ENCODE results near the gene CD74. TPM values are rescaled to one million over a fixed set of nuclear protein-coding genes. Genes with fewer than 3 reads are reported as not detected.

The CD74 gene
- total and polyA plus RNA-seq, 10 of the 15 experiments (the other 5 are each of a cell fraction or from before 2014, with no cell fraction given), result 1,387 to 11,063 (median 3,922) TPM

DNA sequence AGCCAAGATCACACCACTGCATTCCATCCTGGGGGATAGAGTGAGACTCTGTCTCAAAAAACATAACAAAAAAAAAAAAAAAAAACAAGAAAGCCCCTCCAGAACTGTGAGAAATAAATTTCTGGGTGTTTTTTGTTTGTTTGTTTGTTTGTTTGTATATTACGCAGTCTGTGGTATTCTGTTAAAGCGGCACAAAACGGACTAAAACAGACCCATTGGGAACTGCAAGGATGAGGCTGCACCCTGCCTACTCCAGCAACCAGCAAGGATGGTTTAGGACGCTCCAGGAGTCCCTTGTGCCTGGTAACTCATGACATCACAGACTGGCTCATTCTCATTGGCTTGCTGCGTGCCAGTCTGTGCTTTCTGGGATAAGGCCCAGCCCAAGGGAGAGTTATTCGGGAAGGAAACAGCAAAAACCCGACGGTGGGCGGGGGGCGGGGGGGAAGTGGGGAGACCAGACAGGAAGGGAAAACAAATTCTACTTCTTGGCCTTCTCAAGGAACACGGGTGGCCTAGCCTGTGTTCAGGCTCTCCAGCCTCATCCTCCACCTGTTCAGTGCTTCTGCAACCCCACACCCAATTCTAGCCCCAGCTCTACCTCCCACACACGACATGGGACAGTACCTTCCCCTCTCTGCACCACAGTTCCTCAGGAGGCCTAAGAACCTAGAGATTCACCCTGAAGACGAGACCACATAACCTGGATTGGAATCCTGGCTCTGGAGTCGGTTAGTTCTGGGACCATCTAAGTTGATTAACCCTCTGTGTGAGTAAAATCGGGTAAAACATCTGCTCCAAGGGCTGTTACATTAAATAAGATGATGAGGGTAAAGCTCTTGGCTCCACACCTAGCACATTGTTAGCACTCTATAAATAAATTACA lies 2.8 kb downstream of the CD74 start (continued):
- TF ChIP-seq, protein P1, sequence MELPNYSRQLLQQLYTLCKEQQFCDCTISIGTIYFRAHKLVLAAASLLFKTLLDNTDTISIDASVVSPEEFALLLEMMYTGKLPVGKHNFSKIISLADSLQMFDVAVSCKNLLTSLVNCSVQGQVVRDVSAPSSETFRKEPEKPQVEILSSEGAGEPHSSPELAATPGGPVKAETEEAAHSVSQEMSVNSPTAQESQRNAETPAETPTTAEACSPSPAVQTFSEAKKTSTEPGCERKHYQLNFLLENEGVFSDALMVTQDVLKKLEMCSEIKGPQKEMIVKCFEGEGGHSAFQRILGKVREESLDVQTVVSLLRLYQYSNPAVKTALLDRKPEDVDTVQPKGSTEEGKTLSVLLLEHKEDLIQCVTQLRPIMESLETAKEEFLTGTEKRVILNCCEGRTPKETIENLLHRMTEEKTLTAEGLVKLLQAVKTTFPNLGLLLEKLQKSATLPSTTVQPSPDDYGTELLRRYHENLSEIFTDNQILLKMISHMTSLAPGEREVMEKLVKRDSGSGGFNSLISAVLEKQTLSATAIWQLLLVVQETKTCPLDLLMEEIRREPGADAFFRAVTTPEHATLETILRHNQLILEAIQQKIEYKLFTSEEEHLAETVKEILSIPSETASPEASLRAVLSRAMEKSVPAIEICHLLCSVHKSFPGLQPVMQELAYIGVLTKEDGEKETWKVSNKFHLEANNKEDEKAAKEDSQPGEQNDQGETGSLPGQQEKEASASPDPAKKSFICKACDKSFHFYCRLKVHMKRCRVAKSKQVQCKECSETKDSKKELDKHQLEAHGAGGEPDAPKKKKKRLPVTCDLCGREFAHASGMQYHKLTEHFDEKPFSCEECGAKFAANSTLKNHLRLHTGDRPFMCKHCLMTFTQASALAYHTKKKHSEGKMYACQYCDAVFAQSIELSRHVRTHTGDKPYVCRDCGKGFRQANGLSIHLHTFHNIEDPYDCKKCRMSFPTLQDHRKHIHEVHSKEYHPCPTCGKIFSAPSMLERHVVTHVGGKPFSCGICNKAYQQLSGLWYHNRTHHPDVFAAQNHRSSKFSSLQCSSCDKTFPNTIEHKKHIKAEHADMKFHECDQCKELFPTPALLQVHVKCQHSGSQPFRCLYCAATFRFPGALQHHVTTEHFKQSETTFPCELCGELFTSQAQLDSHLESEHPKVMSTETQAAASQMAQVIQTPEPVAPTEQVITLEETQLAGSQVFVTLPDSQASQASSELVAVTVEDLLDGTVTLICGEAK (IDR thresholded peaks at IDR 0.05; ENCODE audit: borderline replicate concordance), result no peak
- TF ChIP-seq NR2C2 (IDR thresholded peaks at IDR 0.05; ENCODE audit: borderline replicate concordance, control insufficient read depth, insufficient read length, low read depth), result no peak
- TF ChIP-seq, protein P2, sequence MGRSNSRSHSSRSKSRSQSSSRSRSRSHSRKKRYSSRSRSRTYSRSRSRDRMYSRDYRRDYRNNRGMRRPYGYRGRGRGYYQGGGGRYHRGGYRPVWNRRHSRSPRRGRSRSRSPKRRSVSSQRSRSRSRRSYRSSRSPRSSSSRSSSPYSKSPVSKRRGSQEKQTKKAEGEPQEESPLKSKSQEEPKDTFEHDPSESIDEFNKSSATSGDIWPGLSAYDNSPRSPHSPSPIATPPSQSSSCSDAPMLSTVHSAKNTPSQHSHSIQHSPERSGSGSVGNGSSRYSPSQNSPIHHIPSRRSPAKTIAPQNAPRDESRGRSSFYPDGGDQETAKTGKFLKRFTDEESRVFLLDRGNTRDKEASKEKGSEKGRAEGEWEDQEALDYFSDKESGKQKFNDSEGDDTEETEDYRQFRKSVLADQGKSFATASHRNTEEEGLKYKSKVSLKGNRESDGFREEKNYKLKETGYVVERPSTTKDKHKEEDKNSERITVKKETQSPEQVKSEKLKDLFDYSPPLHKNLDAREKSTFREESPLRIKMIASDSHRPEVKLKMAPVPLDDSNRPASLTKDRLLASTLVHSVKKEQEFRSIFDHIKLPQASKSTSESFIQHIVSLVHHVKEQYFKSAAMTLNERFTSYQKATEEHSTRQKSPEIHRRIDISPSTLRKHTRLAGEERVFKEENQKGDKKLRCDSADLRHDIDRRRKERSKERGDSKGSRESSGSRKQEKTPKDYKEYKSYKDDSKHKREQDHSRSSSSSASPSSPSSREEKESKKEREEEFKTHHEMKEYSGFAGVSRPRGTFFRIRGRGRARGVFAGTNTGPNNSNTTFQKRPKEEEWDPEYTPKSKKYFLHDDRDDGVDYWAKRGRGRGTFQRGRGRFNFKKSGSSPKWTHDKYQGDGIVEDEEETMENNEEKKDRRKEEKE (IDR thresholded peaks at IDR 0.05), result peak; percentile 76
- peak; percentile 90; the same call in 1 of the 2 replicates for TF ChIP-seq WRNIP1 (IDR thresholded peaks at IDR 0.05; ENCODE audit: borderline replicate concordance, low read depth, low read length)
- TF ChIP-seq RB1 (IDR thresholded peaks at IDR 0.05; ENCODE audit: borderline replicate concordance), result no peak
- TF ChIP-seq, protein P3, sequence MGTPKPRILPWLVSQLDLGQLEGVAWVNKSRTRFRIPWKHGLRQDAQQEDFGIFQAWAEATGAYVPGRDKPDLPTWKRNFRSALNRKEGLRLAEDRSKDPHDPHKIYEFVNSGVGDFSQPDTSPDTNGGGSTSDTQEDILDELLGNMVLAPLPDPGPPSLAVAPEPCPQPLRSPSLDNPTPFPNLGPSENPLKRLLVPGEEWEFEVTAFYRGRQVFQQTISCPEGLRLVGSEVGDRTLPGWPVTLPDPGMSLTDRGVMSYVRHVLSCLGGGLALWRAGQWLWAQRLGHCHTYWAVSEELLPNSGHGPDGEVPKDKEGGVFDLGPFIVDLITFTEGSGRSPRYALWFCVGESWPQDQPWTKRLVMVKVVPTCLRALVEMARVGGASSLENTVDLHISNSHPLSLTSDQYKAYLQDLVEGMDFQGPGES (IDR thresholded peaks at IDR 0.05), result no peak
- no peak for TF ChIP-seq KAT2A (conservative IDR thresholded peaks at IDR 0.05; ENCODE audit: control insufficient read depth, low read depth, low read length)
- TF ChIP-seq MTA2 (IDR thresholded peaks at IDR 0.05; ENCODE audit: low read depth), result 0 out of 2 replicates have a peak, but pooled peaks have one; percentile 44
- TF ChIP-seq SPI1 (IDR thresholded peaks at IDR 0.05; ENCODE audit: borderline replicate concordance, insufficient read depth, low read depth, low read length), result no peak; the same call in 1 of the 2 replicates
- TF ChIP-seq CREM (IDR thresholded peaks at IDR 0.05; ENCODE audit: low read depth), result peak; percentile 95
- TF ChIP-seq KLF5 (IDR thresholded peaks at IDR 0.05; ENCODE audit: partially characterized antibody), result no peak
- no peak for TF ChIP-seq FOXM1 (IDR thresholded peaks at IDR 0.05; ENCODE audit: low read depth, low read length)
- TF ChIP-seq, protein P4, sequence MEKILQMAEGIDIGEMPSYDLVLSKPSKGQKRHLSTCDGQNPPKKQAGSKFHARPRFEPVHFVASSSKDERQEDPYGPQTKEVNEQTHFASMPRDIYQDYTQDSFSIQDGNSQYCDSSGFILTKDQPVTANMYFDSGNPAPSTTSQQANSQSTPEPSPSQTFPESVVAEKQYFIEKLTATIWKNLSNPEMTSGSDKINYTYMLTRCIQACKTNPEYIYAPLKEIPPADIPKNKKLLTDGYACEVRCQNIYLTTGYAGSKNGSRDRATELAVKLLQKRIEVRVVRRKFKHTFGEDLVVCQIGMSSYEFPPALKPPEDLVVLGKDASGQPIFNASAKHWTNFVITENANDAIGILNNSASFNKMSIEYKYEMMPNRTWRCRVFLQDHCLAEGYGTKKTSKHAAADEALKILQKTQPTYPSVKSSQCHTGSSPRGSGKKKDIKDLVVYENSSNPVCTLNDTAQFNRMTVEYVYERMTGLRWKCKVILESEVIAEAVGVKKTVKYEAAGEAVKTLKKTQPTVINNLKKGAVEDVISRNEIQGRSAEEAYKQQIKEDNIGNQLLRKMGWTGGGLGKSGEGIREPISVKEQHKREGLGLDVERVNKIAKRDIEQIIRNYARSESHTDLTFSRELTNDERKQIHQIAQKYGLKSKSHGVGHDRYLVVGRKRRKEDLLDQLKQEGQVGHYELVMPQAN (conservative IDR thresholded peaks at IDR 0.05), result peak; percentile 38; the same call in 1 of the 2 replicates

All from GM12878 (cell line).